Fibroblast of pulmonary artery (primary cell): ENCODE results near the gene RCBTB1.
A peak's percentile ranks its signal among the peaks of the same experiment; 100 is the strongest.

Experiments
- DNase-seq: peaks from one replicate; pipeline ENCODE4 v3.0.0-alpha.2; 2010; ENCODE audit warnings: low read depth
- H3K4me3 ChIP-seq: replicated peaks from 2 replicates; pipeline ENCODE4 v1.5.1; 2011; ENCODE audit warnings: low read depth, mild to moderate bottlenecking, control low read depth, low read length, moderate library complexity
- TF ChIP-seq, protein P1 (sequence below): IDR thresholded peaks from 2 replicates; pipeline ENCODE4 v1.5.1; 2011; ENCODE audit warnings: mild to moderate bottlenecking, control low read depth, low read length, inconsistent platforms; ENCODE audit errors: missing control alignments

The RCBTB1 gene

GRCh38 chr13:49539746-49540145, 45.6 kb downstream of the RCBTB1 start:
- TF ChIP-seq, protein P1, sequence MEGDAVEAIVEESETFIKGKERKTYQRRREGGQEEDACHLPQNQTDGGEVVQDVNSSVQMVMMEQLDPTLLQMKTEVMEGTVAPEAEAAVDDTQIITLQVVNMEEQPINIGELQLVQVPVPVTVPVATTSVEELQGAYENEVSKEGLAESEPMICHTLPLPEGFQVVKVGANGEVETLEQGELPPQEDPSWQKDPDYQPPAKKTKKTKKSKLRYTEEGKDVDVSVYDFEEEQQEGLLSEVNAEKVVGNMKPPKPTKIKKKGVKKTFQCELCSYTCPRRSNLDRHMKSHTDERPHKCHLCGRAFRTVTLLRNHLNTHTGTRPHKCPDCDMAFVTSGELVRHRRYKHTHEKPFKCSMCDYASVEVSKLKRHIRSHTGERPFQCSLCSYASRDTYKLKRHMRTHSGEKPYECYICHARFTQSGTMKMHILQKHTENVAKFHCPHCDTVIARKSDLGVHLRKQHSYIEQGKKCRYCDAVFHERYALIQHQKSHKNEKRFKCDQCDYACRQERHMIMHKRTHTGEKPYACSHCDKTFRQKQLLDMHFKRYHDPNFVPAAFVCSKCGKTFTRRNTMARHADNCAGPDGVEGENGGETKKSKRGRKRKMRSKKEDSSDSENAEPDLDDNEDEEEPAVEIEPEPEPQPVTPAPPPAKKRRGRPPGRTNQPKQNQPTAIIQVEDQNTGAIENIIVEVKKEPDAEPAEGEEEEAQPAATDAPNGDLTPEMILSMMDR, result no peak
- DNase-seq, result no peak
- H3K4me3 ChIP-seq, result no peak overlapping the region

DNA sequence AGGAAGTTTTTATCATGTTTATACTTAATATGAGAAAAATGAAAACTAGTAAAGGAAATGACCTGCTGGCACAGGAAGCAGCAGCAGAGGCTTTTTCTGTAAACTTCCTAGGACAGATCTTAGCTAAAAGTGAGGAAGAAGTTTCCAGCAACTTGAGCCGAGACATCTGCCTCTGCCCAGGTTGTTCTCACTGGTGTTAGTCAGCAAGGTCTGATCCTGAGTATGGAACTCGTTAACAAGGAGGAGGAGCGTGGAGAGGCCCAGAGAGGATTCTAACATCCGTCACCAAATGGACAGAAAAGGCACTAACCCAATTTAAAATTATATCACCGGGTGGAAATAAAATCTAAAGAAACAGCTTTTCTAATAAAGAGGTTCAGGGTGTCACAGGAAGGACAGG, 46.0 kb downstream of the RCBTB1 start:
- DNase-seq, result peak; percentile 18
- H3K4me3 ChIP-seq, result no peak overlapping the region
- TF ChIP-seq, protein P1, result no peak

DNA sequence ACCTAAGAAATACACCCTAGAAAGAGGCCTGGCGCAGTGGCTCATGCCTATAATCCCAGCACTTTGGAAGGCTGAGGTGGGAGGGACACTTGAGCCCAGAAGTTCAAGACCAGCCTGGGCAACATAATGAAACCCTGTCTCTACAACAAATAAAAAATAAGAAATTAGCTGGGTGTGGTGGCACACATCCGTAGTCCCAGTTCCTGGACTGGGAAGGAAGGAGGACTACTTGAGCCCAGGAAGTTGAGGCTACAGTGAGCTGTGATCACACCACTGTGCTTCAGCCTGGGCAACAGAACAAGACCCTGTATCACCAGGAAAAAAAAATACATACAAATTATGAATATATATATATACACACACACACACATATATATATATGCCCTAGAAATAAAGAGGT, 47.0 kb downstream of the RCBTB1 start:
- TF ChIP-seq, protein P1, result no peak
- DNase-seq, result no peak

GRCh38 chr13:49536144-49536873, 49.0 kb downstream of the RCBTB1 start:
- DNase-seq, result no peak
- TF ChIP-seq, protein P1, result no peak
- no peak overlapping the region for H3K4me3 ChIP-seq

More for the DNA sequence above, 47.0 kb downstream of the RCBTB1 start:
- H3K4me3 ChIP-seq, result no peak overlapping the region

- no peak overlapping the region for H3K4me3 ChIP-seq
- no peak for DNase-seq
- TF ChIP-seq, protein P1, result no peak
These were observed 51.6 kb downstream of the RCBTB1 start for GRCh38 chr13:49533591-49534269.

DNA sequence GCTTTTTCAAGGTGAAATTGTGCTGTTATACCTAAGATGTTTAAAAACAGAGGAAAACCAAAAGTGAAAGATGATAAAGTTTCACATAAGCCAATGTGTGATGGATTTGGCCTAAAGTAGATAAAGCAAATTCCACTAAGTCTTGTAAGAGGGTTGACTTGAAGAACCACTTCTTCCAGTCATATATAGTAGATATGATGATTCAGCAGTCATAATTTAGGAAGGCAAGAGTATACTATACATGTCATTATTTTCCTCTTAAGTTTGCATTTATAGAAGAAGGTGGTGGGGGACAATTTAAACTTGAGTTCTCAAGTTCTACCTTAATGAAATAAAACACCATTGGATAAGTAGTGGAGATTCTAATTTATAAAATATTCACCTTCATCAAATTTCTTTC, 52.3 kb downstream of the RCBTB1 start:
- no peak for DNase-seq
- TF ChIP-seq, protein P1, result no peak
- no peak overlapping the region for H3K4me3 ChIP-seq

DNA sequence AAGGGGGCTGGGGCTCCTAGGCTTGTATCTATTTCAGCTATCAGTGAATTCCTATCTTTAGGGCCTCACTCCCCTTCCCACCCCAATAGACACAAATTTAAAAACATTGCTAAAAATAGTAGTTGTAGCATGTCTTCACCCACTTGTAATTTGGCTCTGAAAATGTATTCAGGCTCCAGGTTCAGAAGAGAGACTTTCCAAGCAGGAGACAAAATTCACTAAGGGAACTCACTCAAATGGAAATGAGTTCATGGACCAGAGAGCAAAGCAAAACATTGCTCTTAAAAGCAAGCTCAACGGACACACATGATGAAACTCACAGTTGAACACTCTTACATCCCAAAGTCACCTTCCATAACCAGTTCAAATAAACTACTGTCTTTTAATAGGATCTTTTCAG, 52.8 kb downstream of the RCBTB1 start:
- no peak overlapping the region for H3K4me3 ChIP-seq
- no peak for DNase-seq

More for the DNA sequence above, 52.8 kb downstream of the RCBTB1 start:
- TF ChIP-seq, protein P1, result no peak
